Cortex of kidney (tissue), 1 donor: Measurements from ENCODE around the gene SERPINI1.

Experiments
- DNase-seq: peaks from one replicate; lab custom pipeline; 2025; lab: John Stamatoyannopoulos, UW

The SERPINI1 gene

DNA sequence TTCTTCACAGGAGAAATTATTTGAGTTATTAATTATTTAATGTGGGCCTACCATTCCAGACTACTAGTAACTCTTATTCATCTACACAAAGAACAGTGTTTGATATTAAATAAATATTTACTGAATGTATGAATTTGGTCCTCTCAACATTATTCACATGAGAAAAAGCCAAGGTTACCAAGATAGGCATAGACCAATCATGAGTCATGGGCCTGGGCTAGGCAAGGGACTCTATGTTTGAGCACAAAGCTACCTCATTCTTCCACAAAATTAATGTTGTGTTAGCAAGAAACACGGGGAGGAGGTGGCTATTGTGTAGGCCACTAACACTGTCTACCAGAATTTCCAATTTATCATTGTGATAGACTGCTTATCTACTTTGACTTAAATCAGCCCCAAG, 115.7 kb downstream of the SERPINI1 start:
- no peak for DNase-seq

DNA sequence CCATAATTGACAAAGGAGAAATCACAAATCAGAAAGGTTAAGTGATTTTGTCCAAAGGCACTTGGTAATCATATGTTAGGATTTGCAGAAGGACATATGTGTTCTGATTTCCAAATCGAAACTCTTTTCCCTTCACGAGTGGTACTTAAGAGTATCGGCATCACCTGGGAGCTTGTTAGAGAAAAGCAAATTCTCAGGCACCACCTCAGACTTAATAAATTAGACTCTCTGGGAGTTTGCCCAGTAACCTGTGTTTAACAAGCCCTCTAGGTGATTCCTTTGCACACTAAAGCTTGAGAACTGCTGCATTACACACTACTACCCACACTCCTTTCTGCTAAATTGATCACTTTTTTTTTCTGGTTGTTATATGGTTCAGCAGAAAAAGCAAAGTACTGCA, 116.2 kb downstream of the SERPINI1 start:
- DNase-seq: no peak

DNA sequence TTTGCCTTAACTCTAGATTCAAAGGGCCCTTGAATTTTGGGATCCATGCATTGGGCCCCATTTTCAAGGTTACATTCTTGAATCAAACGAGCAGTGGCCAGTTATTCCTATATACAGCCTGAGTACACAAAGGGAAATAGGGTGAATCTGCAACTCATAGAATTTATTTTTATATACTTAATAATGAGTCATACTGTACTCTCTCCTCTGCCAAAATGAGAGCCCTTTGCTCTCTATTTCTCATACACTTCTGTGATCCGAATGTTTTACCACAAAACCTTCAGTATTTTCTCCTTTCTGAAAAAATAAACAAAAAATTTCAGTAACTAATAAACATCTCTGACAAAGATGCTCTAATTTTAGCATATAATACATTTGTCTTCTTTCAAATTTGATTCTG, 116.7 kb downstream of the SERPINI1 start:
- DNase-seq: no peak

DNA sequence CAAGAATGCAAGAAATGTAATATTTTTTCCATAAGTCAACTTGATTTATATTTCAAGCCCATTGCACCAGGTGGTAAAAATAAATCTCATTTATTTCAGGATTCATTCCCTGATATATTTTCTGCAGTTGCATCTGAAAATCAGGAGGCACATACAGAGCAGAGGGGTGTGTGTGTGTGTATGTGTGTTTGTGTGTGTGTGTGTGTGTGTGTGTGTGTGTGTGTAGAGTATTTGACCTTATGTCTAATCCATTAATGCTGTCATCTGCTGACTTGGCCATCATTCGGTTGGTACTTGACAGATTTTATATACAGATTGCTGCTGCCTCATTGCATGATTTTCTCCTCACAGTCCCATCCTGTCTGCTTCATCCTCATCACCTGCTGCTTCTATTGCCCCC, 118.5 kb downstream of the SERPINI1 start:
- no peak for DNase-seq

DNA sequence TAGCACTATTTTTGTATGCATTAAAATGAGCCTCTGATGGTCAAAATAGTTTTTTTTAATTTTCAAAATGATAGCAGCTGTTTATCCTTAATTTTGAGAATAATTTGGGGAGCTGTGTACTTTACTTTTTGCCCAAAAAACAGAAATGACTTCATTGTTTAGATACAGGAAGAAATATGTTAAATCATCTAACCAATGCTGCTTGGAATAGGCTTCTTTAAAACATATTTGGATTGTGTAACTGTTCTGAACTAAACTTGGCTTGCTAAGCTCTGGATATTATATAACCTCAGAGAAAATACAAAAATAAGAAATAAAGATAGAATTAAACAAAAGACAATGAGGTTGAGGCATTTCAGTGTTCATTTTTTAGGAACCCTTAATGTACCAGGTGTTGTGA, 119.3 kb downstream of the SERPINI1 start:
- no peak for DNase-seq

DNA sequence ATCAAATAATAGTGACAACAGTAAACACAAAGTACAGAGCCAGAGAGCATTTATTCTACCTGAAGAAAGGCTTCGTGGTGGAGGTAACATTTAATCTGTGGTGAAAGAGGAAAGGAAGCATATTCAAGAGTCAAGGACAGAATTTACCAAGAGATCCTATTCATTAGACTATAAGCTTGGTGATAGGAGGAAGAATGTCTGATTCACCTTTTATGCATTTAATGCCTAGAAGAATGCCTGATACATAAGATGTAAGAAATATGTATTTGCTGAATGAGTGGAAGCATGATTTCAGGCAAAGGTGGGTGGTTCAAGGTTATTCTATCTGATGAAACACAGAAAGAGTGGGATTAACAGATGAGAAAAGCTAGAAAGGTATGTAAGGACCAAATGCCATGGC, 119.8 kb downstream of the SERPINI1 start:
- DNase-seq: no peak

DNA sequence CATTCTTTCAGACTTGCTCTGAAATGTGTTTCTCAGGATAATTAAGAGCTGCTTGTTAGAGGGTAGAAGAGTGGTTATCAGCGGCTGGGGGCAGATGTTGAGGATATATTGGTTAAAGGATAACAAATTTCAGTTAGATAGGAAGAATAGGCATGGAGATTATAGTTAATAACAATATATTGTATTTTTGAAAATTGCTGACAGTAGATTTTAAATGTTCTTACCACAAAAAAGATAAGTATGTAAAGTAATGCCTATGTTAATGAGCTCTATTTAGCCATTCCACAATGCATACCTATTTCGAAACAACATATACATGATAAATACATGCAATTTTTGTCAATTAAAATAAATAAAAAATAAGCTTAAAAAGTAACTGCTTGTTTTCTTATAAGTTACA, 123.3 kb downstream of the SERPINI1 start:
- DNase-seq: no peak

DNA sequence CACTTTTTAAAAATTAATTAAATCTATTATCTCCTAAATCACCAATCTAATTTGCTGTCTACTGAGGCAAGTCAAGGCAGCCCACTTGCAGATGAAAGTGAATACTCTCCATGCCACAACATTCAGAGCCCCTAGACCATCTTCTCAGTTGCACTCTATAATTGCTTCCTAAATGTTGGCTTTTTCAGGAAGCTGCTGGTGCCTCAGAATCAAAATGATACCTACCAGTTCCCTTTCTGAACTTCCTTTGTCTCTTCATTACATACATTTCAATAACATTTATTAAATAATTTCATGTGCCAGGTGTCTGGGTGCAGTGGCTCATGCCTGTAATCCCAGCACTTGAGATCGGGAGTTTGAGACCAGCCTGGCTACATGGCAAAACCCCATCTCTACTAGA, 124.1 kb downstream of the SERPINI1 start:
- DNase-seq: no peak

DNA sequence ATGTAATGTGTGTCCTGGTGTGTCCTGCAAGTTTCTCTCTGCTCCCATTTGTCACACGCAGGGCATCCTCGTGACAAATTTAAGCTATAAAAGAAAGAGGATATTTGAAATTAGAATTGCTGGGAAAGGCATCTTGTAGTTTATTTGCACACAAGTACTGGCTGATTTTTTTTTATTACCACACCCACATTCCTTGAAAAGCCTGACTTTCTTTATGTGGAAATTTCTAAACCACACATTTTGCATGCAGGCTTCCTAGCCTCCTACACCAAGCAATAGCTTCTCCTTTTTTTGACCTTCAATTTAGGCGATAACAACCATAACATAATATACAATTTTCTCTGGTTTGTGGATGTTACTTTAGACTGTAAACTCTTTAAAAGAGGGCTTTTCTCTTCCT, 126.1 kb downstream of the SERPINI1 start:
- no peak for DNase-seq

DNA sequence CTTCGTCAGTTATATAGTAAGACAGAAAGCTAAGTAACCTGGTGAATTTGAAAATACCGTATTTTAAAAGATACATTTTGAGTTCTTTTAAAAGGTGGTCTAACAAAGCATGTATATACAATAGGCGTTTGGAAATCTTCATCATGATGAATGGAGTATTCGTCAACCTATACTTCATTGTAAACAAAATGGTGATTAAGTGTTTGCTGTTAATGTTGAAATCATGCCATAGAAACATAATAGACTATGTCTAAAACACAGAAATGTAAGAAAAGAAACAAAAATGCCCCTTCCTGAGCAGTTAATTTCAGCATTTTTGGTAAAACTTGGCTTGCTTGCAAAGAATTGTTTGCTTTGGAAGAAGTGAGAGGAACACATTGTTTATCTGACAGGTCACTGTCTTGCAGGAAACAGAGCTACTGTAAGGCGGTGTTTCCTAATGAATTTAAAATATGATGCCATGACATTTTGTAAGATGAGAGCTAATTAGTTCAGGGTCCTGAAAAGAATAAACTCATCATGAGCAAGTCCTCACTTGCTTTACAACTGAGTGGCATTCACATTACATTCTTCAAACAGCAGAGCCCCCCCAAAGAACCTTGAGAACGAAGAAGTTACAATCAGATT, 126.7 kb downstream of the SERPINI1 start:
- DNase-seq: no peak

DNA sequence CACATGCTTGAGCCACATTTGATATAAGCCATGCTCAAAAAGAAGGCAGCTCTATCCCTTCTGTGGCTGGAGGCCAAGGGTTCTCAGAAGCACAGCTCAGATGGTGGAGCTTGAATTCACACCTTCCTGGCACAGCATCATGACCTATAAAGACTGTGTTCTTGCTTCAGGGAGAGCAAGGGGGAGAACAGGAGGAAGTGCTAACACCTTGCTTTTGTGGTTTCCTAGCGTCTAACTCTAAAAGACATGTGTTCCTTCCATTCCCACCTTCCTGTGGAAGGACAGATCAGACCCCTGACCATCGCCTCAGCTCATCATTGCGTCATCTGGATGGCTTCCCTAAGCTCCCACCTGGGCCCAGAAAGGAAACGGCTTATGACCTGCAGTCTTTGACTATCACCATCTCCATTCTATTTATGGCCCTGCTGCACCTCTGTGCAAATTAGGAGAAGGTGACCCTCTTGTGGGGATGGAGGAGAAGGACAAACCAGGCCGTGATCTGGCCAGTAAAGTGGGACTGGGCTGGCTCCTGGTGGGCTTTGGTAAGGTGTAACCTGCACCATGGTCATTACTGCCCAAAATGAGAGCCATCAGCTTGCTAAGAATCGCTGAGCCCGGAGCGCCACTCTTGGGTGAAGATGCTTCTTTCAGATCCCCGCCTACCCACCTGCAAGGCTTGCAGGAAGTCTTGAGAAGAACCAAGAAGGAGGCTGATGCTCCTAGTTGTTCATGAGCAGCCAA, 128.5 kb downstream of the SERPINI1 start:
- DNase-seq: no peak

DNA sequence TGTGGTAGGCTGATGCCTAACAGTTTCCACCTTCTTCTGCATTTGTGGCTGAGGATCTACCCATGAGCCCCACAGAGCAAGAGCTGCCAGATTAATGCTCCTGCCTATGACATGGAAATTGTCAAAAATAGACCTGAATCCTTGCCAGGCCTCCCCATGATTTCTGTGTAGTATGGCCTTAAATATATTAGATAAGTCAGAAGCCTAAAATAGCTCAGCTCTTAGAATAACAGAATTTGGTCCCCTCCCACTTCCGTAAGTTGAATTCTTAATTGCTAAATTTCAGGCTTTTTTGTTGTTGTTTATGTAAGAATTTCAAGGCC, 129.0 kb downstream of the SERPINI1 start:
- no peak for DNase-seq

DNA sequence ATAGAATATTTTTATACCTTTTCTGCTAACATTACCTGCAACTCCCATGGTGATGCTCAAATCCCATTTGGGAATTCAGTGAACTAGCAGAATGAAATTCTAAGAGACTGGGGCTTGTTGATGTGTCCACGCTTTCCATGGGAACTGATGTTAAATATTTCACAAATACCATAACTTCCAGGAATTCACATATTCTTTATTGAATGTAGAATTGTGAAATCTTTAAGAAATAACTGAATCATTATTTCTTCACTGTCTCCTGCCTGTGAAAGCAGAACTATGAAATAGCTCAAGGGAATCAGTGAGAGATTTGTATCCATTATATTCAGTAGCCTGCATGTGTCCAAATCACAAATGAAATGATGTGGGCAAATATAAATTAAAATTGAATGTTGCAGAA, 130.8 kb downstream of the SERPINI1 start:
- no peak for DNase-seq

DNA sequence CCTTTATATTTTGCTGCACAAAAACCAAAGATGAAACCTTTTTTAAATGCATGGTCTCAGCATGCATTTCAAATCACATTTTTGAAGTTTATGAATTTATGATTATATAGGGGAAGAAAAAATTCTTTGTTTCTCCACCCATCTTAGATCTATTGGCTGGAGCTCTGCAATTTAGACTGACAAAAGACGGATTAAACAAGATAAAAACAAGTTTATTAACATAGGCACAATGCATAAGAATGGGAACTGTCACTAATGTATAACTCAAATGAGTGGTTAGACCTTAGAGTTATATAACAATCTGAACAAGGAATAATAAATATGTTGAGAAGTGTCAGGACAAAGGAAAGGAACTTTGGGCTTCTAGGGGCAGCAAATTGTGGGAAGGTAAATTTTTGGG, 132.5 kb downstream of the SERPINI1 start:
- no peak for DNase-seq

DNA sequence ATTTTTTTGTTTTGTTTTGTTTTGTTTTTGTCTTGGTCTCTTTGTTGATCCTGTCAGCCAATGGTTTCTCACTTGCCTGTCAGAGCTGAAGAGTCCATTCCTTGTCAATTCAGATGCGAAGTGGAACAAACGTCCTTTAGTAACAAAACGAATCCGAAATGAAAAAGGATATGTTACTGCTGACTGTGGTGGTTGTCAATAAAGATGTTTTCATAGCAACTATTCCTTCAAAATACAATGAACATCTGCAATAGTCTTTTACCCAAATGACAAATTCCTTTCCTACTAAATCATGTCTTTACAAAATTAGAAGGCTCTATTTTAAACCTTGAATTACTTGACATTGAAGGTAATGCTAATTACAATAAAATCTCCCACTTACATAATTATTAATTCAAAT, 134.7 kb downstream of the SERPINI1 start:
- DNase-seq: no peak

DNA sequence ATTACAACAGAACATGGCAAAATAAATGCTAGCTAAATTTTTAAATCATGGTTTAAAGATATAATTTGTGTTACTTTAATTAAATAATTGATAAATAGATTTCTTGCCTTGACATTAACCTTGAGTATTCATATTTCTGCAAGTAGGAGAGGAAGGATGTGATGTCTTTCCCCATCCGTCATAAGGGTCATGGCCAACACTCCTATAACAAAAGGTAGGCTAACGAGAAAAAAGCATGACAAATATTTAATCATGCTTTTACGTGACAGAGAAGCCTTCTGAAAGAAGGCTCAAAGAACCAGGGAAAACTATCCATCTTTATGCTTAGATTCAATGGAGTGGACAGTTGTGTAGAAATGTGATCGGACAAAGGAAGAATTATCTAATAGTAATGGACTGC, 135.2 kb downstream of the SERPINI1 start:
- DNase-seq: no peak

DNA sequence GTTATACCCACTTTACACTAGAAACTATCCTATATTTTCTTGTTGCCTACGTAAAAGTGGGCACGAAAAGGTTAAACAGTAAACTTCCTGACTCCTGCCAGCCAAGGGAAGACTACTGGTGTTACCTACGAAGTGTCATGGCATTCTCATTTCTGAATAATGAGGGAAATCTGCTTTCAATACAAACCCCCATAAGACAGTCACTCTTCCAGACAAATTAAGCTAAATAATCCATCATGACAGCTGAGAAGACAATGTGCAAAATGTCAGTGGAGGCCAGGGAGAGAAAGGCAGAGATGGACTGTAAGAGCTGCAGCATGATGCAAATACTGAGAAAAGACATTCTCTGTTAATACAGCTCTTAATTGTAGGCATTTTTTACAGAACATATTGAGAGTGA, 136.5 kb downstream of the SERPINI1 start:
- no peak for DNase-seq

DNA sequence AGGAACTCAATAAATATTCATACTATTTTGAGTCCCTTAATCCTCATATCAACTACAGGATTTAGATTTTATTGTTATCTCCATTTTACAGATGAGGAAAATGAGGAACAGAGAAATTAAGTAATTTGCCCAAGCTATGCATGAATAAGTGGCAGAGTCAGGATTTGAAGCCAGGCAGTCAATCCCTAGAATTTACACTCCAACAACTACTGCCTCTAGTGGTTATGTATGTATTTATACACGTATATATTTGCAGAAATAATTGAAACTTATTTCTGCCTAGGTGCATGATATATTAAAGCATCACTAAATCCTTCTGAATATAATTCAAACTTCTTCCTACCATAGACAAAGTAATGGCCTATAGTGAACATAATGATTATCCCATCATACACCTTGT, 137.4 kb downstream of the SERPINI1 start:
- DNase-seq: no peak

DNA sequence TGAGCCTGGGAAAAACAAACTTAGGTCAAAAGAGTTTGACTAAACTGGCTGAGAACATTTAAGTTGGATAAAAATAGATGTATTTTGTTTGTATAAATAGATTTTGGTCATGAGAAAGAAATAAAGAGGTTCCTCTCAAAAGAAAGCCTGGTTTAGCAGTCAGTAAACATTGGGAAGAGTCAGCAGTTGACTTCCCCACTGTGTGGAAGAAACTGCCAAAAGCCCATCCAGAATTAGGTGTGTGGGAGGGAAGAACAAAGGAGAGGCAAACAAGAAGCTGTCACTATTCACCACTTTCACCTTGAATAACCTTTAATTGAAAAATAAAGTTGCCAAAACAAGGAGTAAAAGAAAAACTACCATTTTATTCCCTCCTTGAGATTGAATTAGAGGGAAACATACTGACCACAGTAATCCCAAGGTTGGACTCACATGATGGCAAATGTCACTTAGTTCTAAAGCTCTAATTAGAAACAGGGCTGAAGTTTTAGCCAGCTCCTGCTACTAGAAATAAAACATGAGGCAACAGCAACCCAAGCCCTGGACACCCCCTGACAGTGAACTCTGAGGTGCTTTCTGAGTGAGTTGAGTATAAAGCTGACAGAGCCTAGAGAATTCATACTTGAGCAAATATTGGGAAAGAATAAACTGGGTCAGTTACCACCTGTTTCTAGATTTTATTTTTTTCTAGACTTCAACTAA, 139.3 kb downstream of the SERPINI1 start:
- no peak for DNase-seq
